ENCODE data around the gene TMEM161A.

GRCh38 chr19:19083413-19084178 is 54.7 kb downstream of the TMEM161A start:
- TF ChIP-seq FIP1L1 (IDR thresholded peaks at IDR 0.05; ENCODE audit: borderline replicate concordance, insufficient read depth, low read depth, low read length), result no peak
- no peak for TF ChIP-seq HNF4A (CRISPR knock-in tag; IDR thresholded peaks at IDR 0.05)
- no peak for TF ChIP-seq ZHX2 (IDR thresholded peaks at IDR 0.05; ENCODE audit: low read depth)
- TF ChIP-seq ZHX2 (CRISPR knock-in tag; IDR thresholded peaks at IDR 0.05; ENCODE audit: borderline replicate concordance), result no peak
- TF ChIP-seq KAT8 (CRISPR knock-in tag; IDR thresholded peaks at IDR 0.05), result no peak
- no peak for TF ChIP-seq POLR2AphosphoS2 (IDR thresholded peaks at IDR 0.05; ENCODE audit: low read depth, low read length)
